Lower leg skin (tissue), 4 donors: ENCODE data around the gene GATB. TPM values are rescaled to one million over a fixed set of nuclear protein-coding genes. Genes with fewer than 3 reads are reported as not detected.

ENCODE experiments used
- DNase-seq, 2 donors: peaks; one replicate each; pipeline ENCODE4 v3.0.0-alpha.2; 2019; ENCODE audit warnings: low spot score in 2 of 2
- H3K4me3 ChIP-seq: fragments of 200-600 bp; sonication (generic); 2 replicates; pipeline ENCODE4 v1.5.1; 2017; ENCODE audit warnings: mild to moderate bottlenecking, low read depth; ENCODE audit not compliant: poor library complexity, severe bottlenecking
- CTCF ChIP-seq, 3 donors: fragments of 450-650 bp; IDR thresholded peaks; one replicate each; pipeline ENCODE4 v1.5.1; 2016; ENCODE audit warnings: antibody characterized with exemption in 3 of 3, mild to moderate bottlenecking in 3 of 3, moderate library complexity in 2 of 3
- POLR2A ChIP-seq, 2 donors: fragments of 450-650 bp; IDR thresholded peaks; one replicate each; pipeline ENCODE4 v1.6.1; 2016 to 2017; ENCODE audit warnings: antibody characterized with exemption in 2 of 2, mild to moderate bottlenecking in 1 of 2, moderate library complexity in 1 of 2
- WGBS, 2 donors: methylation state at CpG; one replicate each; pipeline ENCODE4 v1.1.5; 2018; 5-methylcytosine and 5-hydroxymethylcytosine counted together
- intact Hi-C: fragments of 100-400 bp; cut with DNase I; formaldehyde crosslinking; loops from one replicate; pipeline ENCODE4 v1.15.0; 2023; ENCODE audit warnings: low total_unique reads
- total RNA-seq, 4 donors: library from RNA; depleted of rRNA; stranded (reverse); fragments of >200 nt; gene quantifications; one replicate each; pipeline ENCODE4 v1.1.0, GENCODE V29; 2016

The GATB gene
- total RNA-seq, 4 donors from 2014 or later = 26.9 to 48.4 (median 35.9) TPM

GRCh38 chr4:151772274-151772673 lies 11.5 kb upstream of the GATB start:
- WGBS, 2 donors = 88 to 91% methylated on average over 3 of the region's 3 CpGs
- intact Hi-C loops = no loop called here
- no peak for TF ChIP-seq CTCF (IDR thresholded peaks at IDR 0.05)
- TF ChIP-seq POLR2A (IDR thresholded peaks at IDR 0.05) = no peak

GRCh38 chr4:151771664-151772063 lies 10.9 kb upstream of the GATB start:
- DNase-seq = no peak
- 58 to 66% methylated on average over 5 of the region's 5 CpGs for WGBS, 2 donors
- intact Hi-C loops = no loop called here

More at GRCh38 chr4:151772274-151772673, 11.5 kb upstream of the GATB start:
- no peak for DNase-seq
- no peak overlapping the region for H3K4me3 ChIP-seq

GRCh38 chr4:151770154-151770553 lies 9.3 kb upstream of the GATB start:
- WGBS, 2 donors = 75 to 77% methylated on average over 1 of the region's 1 CpG
- TF ChIP-seq POLR2A (IDR thresholded peaks at IDR 0.05) = no peak
- no peak for TF ChIP-seq CTCF (IDR thresholded peaks at IDR 0.05)
- intact Hi-C loops = no loop called here
- DNase-seq = no peak
- no peak overlapping the region for H3K4me3 ChIP-seq

More at GRCh38 chr4:151771664-151772063, 10.9 kb upstream of the GATB start:
- no peak overlapping the region for H3K4me3 ChIP-seq
- TF ChIP-seq CTCF (IDR thresholded peaks at IDR 0.05) = no peak
- TF ChIP-seq POLR2A (IDR thresholded peaks at IDR 0.05) = no peak

GRCh38 chr4:151768835-151769234 lies 8.0 kb upstream of the GATB start:
- TF ChIP-seq POLR2A (IDR thresholded peaks at IDR 0.05) (no peak), CTCF (IDR thresholded peaks at IDR 0.05) (no peak)
- WGBS, 2 donors = 61 to 92% methylated on average over 2 of the region's 2 CpGs
- intact Hi-C loops = no loop called here
- no peak for DNase-seq
- no peak overlapping the region for H3K4me3 ChIP-seq

GRCh38 chr4:151766691-151767090 lies 5.9 kb upstream of the GATB start:
- intact Hi-C loops = no loop called here
- H3K4me3 ChIP-seq = no peak overlapping the region
- no peak for TF ChIP-seq CTCF (IDR thresholded peaks at IDR 0.05)
- TF ChIP-seq POLR2A (IDR thresholded peaks at IDR 0.05) = no peak
- 82 to 87% methylated on average over 3 to 4 of the region's 4 CpGs for WGBS, 2 donors
- no peak for DNase-seq

- no peak for DNase-seq
- intact Hi-C loops = no loop called here
- TF ChIP-seq POLR2A (IDR thresholded peaks at IDR 0.05) = no peak
- no peak for TF ChIP-seq CTCF (IDR thresholded peaks at IDR 0.05)
- 26 to 31% methylated on average over 3 of the region's 3 CpGs for WGBS, 2 donors
- H3K4me3 ChIP-seq = no peak overlapping the region
These were observed 805 bp downstream of the GATB start for GRCh38 chr4:151760002-151760401.
